Measurements from ENCODE around the gene GPR171.
"Not testable (repeated sequence)": the region's sequence is repeated elsewhere in the genome, so short reads cannot be mapped to it uniquely, and the experiment has no call there.

GPR171 gene, protein sequence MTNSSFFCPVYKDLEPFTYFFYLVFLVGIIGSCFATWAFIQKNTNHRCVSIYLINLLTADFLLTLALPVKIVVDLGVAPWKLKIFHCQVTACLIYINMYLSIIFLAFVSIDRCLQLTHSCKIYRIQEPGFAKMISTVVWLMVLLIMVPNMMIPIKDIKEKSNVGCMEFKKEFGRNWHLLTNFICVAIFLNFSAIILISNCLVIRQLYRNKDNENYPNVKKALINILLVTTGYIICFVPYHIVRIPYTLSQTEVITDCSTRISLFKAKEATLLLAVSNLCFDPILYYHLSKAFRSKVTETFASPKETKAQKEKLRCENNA

GRCh38 chr3:151203051-151203420, at the start of gene GPR171:
Gene GPR171 (minus strand): TSS chr3:151203216. CDS start chr3:151199386, 3,830 bp downstream.
- DNase-seq, result no peak

DNA sequence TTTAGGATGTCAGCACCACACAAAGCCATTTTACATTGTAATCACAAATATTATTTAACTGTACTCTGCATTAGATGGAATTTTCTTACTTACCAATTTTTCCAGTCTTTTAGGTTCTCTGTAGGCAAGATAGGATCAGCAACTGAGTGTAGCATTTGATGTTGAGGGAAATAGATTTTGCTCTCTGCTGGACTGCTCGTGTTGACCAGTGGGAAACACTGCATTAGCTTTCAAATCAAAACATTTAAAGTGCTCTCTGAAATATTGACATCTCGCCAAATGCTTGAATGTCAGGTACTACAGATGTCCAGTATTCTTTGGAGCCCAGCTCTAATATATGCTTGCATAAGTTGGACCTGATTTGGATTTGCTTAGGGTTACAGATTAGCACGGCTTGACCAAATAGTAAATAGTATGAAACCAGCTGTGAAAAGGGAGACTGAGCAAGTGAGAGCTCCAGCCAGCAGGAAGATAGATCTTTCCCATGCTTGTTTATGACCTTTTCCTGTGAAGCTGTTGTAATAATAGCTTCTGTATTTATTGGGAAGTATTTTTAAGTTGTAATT, 45.8 kb upstream of the GPR171 start:
- no peak for DNase-seq

- DNase-seq, result not testable (repeated sequence)
Observed at GRCh38 chr3:151242006-151242405, 39.0 kb upstream of the GPR171 start.

DNA sequence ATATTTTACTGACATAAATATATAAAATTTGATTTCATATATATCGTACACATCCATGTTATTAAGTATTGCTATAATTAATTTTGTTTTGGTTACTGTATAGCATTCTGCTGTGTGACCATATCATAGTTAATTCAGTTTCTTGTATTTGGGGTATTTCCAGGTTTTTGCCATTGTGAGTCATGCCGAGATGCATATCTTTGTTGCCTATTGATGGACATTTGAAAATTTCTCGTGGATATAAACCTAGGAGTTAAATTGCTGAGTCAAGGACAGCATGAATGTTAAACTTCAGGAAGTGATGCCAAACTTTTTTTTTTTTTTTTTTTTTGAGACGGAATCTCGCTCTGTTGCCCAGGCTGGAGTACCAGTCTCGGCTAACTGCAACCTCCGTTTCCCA, 33.7 kb upstream of the GPR171 start:
- no peak for DNase-seq

- no peak for DNase-seq
Observed at GRCh38 chr3:151236316-151236715, 33.3 kb upstream of the GPR171 start.

DNA sequence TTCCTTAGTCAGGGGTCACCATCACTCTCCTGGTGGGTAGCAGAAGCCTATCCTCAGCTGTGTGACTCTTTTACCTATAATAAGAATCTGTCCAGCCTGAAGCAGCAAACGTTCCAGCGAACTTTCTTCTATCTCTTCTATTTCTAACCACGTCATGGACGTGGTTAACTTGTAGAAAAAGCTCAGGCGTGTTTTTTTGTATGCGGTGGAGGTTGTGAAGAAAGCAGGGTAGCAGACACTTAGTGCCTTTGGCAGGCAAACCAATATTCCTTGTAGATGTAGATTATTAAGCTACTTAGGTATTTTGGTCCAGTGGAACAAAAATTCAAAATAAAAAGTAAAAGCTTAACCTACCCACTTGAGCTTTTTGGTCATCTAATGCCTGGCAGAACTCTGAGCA, 31.8 kb upstream of the GPR171 start:
- no peak for DNase-seq

- no peak for DNase-seq
Observed at GRCh38 chr3:151232991-151233390, 30.0 kb upstream of the GPR171 start.

DNA sequence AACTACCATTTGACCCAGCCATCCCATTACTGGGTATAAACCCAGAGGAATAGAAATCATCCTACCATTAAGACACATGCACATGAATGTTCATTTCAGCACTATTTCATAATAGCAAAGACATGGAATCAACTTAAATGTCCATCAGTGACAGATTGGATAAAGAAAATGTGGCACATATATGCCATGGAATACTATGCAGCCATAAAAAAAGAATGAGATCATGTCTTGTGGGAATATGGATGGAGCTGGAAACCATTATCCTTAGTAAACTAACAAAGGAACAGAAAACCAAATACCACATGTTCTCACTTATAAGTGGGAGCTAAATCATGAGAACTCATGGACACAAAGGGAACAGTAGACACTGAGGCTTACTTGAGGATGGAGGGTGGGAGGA, 29.4 kb upstream of the GPR171 start:
- DNase-seq, result not testable (repeated sequence)

DNA sequence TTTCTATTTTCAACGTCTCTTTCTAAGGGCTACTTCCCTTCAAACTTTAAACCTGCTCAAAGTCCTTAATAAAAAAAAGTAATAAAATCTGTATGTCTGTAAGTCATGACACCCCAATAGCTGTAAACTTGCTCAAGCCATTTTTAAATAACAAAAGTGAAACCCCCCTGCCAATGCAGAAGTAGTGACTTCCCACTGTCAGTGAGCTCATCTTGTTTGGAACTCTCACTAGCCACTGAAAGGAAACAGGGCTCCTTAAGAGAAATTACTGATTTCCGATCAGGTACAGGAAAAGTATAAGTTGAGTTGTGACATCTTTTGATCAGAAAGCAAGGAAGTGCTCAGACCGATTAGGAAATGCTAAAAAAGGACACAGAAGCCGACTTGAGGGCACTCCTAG, 27.6 kb upstream of the GPR171 start:
- no peak for DNase-seq

DNA sequence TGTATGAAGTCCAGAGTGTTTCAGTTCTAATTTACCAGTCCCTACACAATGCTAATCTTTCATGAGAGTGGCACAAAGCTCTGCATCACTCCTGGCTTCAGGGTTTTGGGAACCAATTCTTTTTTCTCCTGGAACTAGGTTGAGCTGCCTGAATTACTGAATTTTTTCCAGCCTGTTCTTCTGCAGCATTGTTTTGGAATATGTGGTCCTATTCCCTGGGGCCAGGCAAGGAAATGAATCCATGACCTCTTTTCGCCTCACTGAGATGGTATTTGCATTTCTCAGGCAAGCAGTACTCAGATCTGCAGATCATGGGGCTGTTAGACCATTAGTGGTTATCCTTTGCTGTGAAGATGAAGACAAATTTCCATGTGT, 25.6 kb upstream of the GPR171 start:
- no peak for DNase-seq

DNA sequence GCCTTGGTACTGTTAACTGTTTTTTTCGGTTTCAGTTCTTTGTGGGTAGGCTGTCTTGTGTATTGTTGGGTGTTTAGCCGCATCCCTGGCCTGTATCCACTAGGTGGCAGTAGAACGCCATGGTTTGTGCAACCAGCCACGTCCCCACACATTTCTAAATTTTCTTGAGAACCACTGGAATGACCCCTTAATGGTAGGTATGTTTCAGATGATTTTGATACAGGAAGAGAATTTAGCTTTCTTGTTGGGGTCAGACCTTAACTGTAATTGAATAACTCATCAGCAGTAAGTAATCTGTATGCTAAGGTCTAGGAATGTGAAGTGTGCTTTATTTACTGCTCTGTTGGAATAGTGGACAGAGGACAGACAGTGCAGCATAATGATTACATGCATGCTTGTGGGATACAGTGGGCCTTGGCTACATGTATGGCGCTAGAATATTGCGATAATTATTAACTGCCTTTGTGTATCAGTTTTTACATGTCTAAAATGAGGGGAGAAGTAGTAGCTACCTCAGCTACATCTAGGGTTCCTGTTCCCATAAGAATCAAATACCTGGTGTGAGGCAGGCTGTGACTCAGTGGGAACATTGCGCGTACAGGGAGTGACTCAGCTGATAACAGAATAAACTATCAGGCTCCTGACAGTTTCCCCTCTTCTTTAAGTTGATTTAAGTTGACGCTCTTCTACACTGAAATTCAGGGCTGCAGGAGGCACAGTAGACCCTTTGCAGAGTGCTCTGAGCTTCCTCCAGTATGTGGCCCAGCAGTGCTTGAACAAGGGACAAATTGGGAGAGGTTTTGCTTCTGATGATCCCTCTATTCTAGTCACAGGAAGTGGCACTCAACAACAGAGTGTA, 25.0 kb upstream of the GPR171 start:
- peak in 50 of 56 donors; percentile 1 to 84 (median 47) for DNase-seq

DNA sequence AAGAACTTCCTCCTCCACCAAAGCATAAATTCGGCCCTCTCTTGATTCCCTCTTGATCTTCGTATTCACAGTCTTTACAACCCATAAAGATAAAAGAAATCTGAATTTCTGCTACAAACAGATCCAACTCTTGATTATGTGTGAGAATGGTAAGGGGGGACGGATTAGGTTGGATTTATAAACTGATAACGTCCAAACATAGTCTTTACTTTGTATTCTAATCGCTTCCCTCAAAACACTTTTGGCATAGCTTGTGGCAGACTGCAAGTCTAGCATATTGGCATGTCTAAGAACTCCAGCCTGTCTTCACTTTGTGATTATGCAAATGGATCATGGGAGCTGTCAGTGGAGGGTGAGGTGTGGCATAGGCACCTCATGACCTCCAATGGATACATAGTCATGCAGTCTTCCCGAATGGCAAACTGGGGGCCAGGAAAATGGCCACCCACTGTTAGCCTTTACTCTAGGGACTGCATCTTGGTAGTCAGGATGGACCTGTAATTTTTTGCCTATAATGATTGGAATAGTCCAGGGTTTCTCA, 24.3 kb upstream of the GPR171 start:
- DNase-seq, result peak in 1 of 56 donors; percentile 25

DNA sequence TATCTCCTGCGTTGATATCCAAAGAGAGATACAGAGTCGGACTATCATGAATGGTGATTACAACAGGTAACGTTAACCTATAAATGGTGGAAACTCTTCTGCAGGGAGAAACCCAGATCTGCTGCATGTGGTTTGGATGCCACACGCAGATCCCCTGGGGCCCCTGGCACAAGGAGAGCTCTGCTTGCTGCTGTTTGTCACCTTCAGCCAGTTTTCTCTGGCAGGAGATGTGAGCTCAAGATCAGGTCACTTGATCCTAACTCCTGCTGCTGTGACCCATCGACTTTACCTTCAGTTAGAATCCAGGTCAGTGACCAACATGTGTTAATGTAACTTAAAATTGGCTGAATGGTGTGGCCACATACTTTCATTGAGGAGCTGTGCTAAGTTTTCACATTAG, 23.8 kb upstream of the GPR171 start:
- no peak for DNase-seq

DNA sequence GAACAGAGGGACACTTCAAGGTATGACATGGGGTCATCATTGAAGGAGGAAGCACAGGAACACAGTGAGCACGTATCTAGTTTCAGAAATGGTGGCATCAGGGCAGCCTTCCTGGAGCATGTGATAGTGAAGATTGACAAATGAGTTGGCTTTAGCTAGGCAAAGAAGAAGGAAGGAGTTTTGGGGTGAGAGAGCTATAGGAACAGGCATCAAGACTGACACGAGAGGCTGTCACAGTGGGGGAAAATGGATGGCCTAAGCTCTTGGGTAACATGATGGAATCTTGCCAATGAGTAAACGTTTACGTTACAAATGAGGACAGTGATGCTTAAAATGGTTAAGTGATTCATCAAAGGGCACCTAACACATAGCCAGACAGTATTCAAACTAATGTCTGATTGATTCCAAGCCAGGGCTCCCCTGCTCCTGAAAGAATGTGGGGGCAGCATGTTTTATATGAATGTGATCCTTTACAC, 23.1 kb upstream of the GPR171 start:
- DNase-seq, result no peak

DNA sequence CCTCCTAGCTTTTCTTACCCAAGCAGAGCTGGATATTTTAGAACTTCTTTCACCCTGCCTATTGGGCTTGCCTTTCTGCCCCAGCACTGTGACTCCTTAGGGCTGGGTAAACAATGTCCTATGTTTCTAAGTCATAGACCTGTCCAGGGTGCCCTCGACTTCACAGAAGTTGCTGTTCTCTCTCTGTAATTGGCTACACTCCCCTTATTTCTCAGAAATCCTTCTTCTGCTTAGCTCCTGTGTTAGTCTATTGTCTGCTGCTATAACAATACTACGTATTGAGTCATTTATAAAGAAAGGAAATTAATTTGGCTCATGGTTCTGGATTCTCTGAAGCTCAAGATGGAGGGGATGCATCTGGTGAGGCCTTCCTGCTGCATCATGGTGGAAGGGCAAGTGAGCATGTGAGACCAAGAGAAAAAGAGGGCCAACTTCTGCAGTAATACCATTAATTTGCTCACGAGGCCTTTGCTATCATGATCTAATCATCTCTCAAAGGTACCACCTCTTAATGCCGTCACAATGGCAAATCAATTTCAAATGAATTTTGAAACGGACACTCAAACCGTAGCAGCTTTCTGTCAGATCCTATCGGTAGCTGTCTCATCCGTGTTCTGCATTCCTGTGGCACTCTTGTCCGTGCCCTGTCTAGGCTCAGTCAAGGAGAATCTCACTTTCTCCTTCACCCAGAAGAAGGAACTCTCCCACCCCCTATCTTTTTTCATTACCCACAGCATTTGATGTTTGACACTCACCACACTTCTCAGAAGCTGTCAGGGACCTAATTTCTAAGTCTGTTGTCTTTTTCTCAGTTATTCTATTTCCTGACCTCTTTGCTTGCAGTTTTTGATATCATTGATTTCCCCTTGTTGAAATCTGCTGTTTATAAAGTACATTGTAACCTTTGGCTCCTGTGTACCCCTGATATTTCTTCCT, 22.3 kb upstream of the GPR171 start:
- no peak for DNase-seq

GRCh38 chr3:151224268-151224866, 21.4 kb upstream of the GPR171 start:
- no peak for DNase-seq

DNA sequence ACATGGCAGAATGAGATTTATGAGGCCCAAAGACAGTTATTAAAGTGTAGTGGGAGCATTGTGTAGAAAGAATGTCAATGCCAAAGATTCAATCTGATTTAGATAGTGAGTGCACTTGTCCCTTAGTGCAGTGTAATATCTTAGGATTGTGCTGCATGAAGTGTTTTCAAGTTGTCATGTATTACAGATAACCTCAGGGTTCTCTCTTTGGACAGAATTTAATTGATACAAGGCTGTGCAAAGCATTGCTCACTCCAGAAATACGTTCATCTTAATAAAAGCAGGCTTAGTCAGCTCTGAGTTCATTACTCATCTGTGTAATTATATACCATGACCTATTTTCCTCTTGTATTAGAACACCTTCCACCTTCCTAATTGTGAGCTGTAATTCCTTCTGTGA, 16.0 kb upstream of the GPR171 start:
- no peak for DNase-seq

GRCh38 chr3:151218136-151218535, 15.1 kb upstream of the GPR171 start:
- no peak for DNase-seq

GRCh38 chr3:151216641-151217607, 13.9 kb upstream of the GPR171 start:
- DNase-seq, result no peak
